PC-9 (cell line): Measurements from ENCODE around the gene PSMB7. TPM values are rescaled to one million over a fixed set of nuclear protein-coding genes. Genes with fewer than 3 reads are reported as not detected.

Experiments
- BruUV-seq: library from RNA; stranded (reverse); fragments of 400-500 nt; replicated peaks from 2 replicates; lab custom pipeline; 2021; lab: Mats Ljungman, UMichigan
- CTCF ChIA-PET: fragments of 300-600 bp; sonication (Branson Sonifier 250); formaldehyde crosslinking; loops from one replicate; lab custom pipeline; 2022; ENCODE audit warnings: antibody characterized with exemption; lab: Charles Lee
- POLR2A ChIA-PET: fragments of 300-600 bp; sonication (Branson Sonifier 250); formaldehyde crosslinking; loops from one replicate; lab custom pipeline; 2022; ENCODE audit warnings: antibody characterized with exemption; ENCODE audit not compliant: unreplicated experiment; lab: Charles Lee
- DNase-seq, 2 experiments: peaks; one replicate each; pipeline versions ENCODE4 v3.0.0 to v3.0.0-alpha.2; 2015 to 2022; ENCODE audit warnings: mixed read lengths in 1 of 2
- H2AFZ ChIP-seq: fragments of 200-600 bp; sonication (generic); 2 replicates; pipeline ENCODE4 v1.8.1; 2017; ENCODE audit warnings: antibody characterized with exemption
- H3F3A ChIP-seq: fragments of 200-600 bp; sonication (generic); 2 replicates; pipeline ENCODE4 v1.8.1; 2017; ENCODE audit warnings: antibody characterized with exemption, mild to moderate bottlenecking, low read depth; ENCODE audit not compliant: insufficient read depth
- H3K27ac ChIP-seq: fragments of 200-600 bp; sonication (generic); 2 replicates; pipeline ENCODE4 v1.6.1; 2016; ENCODE audit warnings: mixed run types
- H3K27me3 ChIP-seq: fragments of 200-600 bp; sonication (generic); 2 replicates; pipeline ENCODE4 v1.6.1; 2016; ENCODE audit warnings: low read depth, mixed run types; ENCODE audit not compliant: insufficient read depth
- H3K36me3 ChIP-seq: fragments of 200-600 bp; sonication (generic); 2 replicates; pipeline ENCODE4 v1.6.1; 2016; ENCODE audit warnings: low read depth, mixed run types
- H3K4me1 ChIP-seq: fragments of 200-600 bp; sonication (generic); replicated peaks from 2 replicates; pipeline ENCODE4 v1.6.1; 2016; ENCODE audit warnings: mixed run types; ENCODE audit not compliant: insufficient read depth
- H3K4me2 ChIP-seq: fragments of 200-600 bp; sonication (generic); 2 replicates; pipeline ENCODE4 v1.6.1; 2017; ENCODE audit warnings: mixed run types
- H3K4me3 ChIP-seq: fragments of 200-600 bp; sonication (generic); 2 replicates; pipeline ENCODE4 v1.6.1; 2016; ENCODE audit warnings: mixed run types
- H3K79me2 ChIP-seq: fragments of 200-600 bp; sonication (generic); 2 replicates; pipeline ENCODE4 v1.6.1; 2017; ENCODE audit warnings: low read depth, mixed run types
- H3K9me2 ChIP-seq: fragments of 200-600 bp; sonication (generic); 2 replicates; pipeline ENCODE4 v1.8.1; 2017; ENCODE audit warnings: mild to moderate bottlenecking; ENCODE audit not compliant: insufficient read depth
- H3K9me3 ChIP-seq: fragments of 200-600 bp; sonication (generic); 2 replicates; pipeline ENCODE4 v1.8.1; 2016; ENCODE audit warnings: low read depth; ENCODE audit not compliant: insufficient read depth
- H4K20me1 ChIP-seq: fragments of 200-600 bp; sonication (generic); 2 replicates; pipeline ENCODE4 v1.8.1; 2017; ENCODE audit not compliant: insufficient read depth
- CTCF ChIP-seq: fragments of 200-600 bp; sonication (generic); conservative IDR thresholded peaks from 2 replicates; pipeline ENCODE4 v1.6.1; 2017; ENCODE audit warnings: mixed run types, antibody characterized with exemption, mild to moderate bottlenecking, moderate library complexity
- EZH2 ChIP-seq: fragments of 200-600 bp; sonication (generic); IDR thresholded peaks from 2 replicates; pipeline ENCODE4 v1.8.0; 2017; ENCODE audit warnings: antibody characterized with exemption, low read depth
- intact Hi-C: fragments of 100-400 bp; cut with micrococcal nuclease; formaldehyde crosslinking; loops from one replicate; pipeline ENCODE4 v1.10.0; 2022; ENCODE audit not compliant: unreplicated experiment
- total RNA-seq: library from RNA; stranded (reverse); gene quantifications from 2 replicates; pipeline ENCODE4 v1.2.3, GENCODE V29; 2021

The PSMB7 gene
- total RNA-seq, 1 experiment from 2014 or later: 359 TPM

GRCh38 chr9:124364141-124364540 lies 51.1 kb downstream of the PSMB7 start:
- Histone ChIP-seq H3K36me3 (peaks cover 9% of the 10 kb centered on the region; the same call in 1 of the 2 replicates), H3K27ac (no peak overlapping the region), H3K4me1 (peaks cover 13% of the 10 kb centered on the region), H3K9me3 (no peaks in the 10 kb centered on the region), H3K9me2 (no peaks in the 10 kb centered on the region), H3F3A (peaks cover 3% of the 10 kb centered on the region; the same call in 1 of the 2 replicates), H3K4me3 (no peak overlapping the region), H3K79me2 (peaks cover 95% of the 10 kb centered on the region), H3K27me3 (no peaks in the 10 kb centered on the region), H4K20me1 (peaks cover 84% of the 10 kb centered on the region), H2AFZ (no peak overlapping the region), H3K4me2 (no peak overlapping the region)
- CTCF ChIA-PET: no interaction called here
- no peak for DNase-seq
- no TSS peak for BruUV-seq
- intact Hi-C loops: no loop called here
- POLR2A ChIA-PET: no interaction called here
- TF ChIP-seq CTCF (no peak), EZH2 (no peak)

- no peaks in the 10 kb centered on the region for H3K9me3 ChIP-seq
Measured at GRCh38 chr9:124363326-124364096, 51.7 kb downstream of the PSMB7 start.

GRCh38 chr9:124361128-124361527 lies 54.1 kb downstream of the PSMB7 start:
- Histone ChIP-seq H4K20me1 (peaks cover 88% of the 10 kb centered on the region), H3K27ac (no peak overlapping the region), H3K27me3 (no peaks in the 10 kb centered on the region), H3K4me1 (peaks cover 2% of the 10 kb centered on the region), H3K79me2 (peaks cover 87% of the 10 kb centered on the region), H3K4me2 (no peak overlapping the region), H3K9me3 (no peaks in the 10 kb centered on the region), H2AFZ (no peak overlapping the region), H3K9me2 (no peaks in the 10 kb centered on the region), H3K36me3 (peaks cover 11% of the 10 kb centered on the region; the same call in 1 of the 2 replicates), H3K4me3 (no peak overlapping the region), H3F3A (peaks cover 9% of the 10 kb centered on the region; the same call in 1 of the 2 replicates)
- CTCF ChIA-PET: no interaction called here
- no peak for TF ChIP-seq EZH2
- TF ChIP-seq CTCF: no peak
- intact Hi-C loops: no loop called here
- POLR2A ChIA-PET: no interaction called here
- BruUV-seq: no TSS peak
- no peak for DNase-seq

More at GRCh38 chr9:124363326-124364096, 51.7 kb downstream of the PSMB7 start:
- DNase-seq: no peak
- Histone ChIP-seq H3K4me3 (no peak overlapping the region), H3K79me2 (peaks cover 95% of the 10 kb centered on the region), H3K27ac (no peak overlapping the region), H3F3A (peaks cover 3% of the 10 kb centered on the region; the same call in 1 of the 2 replicates), H3K4me1 (peaks cover 13% of the 10 kb centered on the region), H3K27me3 (no peaks in the 10 kb centered on the region), H3K4me2 (no peak overlapping the region), H3K9me2 (no peaks in the 10 kb centered on the region), H3K36me3 (peaks cover 8% of the 10 kb centered on the region; the same call in 1 of the 2 replicates), H2AFZ (no peak overlapping the region), H4K20me1 (peaks cover 86% of the 10 kb centered on the region)
- POLR2A ChIA-PET: no interaction called here
- TF ChIP-seq CTCF: no peak
- no peak for TF ChIP-seq EZH2
- CTCF ChIA-PET: no interaction called here
- intact Hi-C loops: no loop called here
- BruUV-seq: no TSS peak
